Epithelial cell of proximal tubule (primary cell): ENCODE results near the gene XDH. TPM values are rescaled to one million over a fixed set of nuclear protein-coding genes. Genes with fewer than 3 reads are reported as not detected.

ENCODE experiments used
- DNase-seq: peaks from one replicate; pipeline ENCODE4 v3.0.0-alpha.2; 2011; ENCODE audit warnings: low read depth
- H3K4me3 ChIP-seq: 2 replicates; pipeline ENCODE4 v1.5.1; 2011; ENCODE audit warnings: low read depth, mild to moderate bottlenecking, low read length
- CTCF ChIP-seq: conservative IDR thresholded peaks from 2 replicates; pipeline ENCODE4 v1.5.1; 2012; ENCODE audit warnings: low read depth, mild to moderate bottlenecking, low read length
- total RNA-seq: library from RNA; depleted of rRNA; stranded (reverse); fragments of >200 nt; gene quantifications from 2 replicates; pipeline ENCODE4 v1.2.3, GENCODE V29; 2015

XDH gene
- total RNA-seq, 1 donor from 2014 or later = 2.2 TPM

- H3K4me3 ChIP-seq = no peak overlapping the region
- DNase-seq = no peak
- no peak for TF ChIP-seq CTCF
Observed at GRCh38 chr2:31318361-31319336, 95.9 kb downstream of the XDH start.

GRCh38 chr2:31317396-31317795, 97.1 kb downstream of the XDH start:
- H3K4me3 ChIP-seq = no peak overlapping the region
- no peak for DNase-seq
- TF ChIP-seq CTCF = no peak

- H3K4me3 ChIP-seq = no peak overlapping the region
- no peak for DNase-seq
- TF ChIP-seq CTCF = no peak
Observed at GRCh38 chr2:31314761-31315160, 99.8 kb downstream of the XDH start.

GRCh38 chr2:31312898-31313297, 101.6 kb downstream of the XDH start:
- DNase-seq = no peak
- no peak overlapping the region for H3K4me3 ChIP-seq

GRCh38 chr2:31304816-31305215, 109.7 kb downstream of the XDH start:
- no peak for DNase-seq
- no peak for TF ChIP-seq CTCF
- H3K4me3 ChIP-seq = no peak overlapping the region

More at GRCh38 chr2:31312898-31313297, 101.6 kb downstream of the XDH start:
- TF ChIP-seq CTCF = no peak

- no peak for DNase-seq
- H3K4me3 ChIP-seq = no peak overlapping the region
- no peak for TF ChIP-seq CTCF
Observed at GRCh38 chr2:31302940-31303563, 111.5 kb downstream of the XDH start.
